Memory B cell (primary cell): ENCODE measurements around the gene ZNF518B.

ENCODE experiments used
- ATAC-seq: fragments of 150-1000 bp; cut with Tn5 transposase; 2 replicates; pipeline ENCODE4 v1.10.0; 2021; ENCODE audit warnings: low read depth, mild to moderate bottlenecking, moderate library complexity
- DNase-seq, 2 donors: peaks; one replicate each; pipeline ENCODE4 v3.0.0; 2022; ENCODE audit warnings: low spot score in 2 of 2
- H3K27ac Mint-ChIP-seq: one replicate; pipeline ENCODE4 v1.8.0; 2022; ENCODE audit warnings: mild to moderate bottlenecking, moderate library complexity, mixed read lengths
- H3K27me3 Mint-ChIP-seq: one replicate; pipeline ENCODE4 v1.8.0; 2022; ENCODE audit warnings: mixed read lengths
- H3K36me3 Mint-ChIP-seq: one replicate; pipeline ENCODE4 v1.8.0; 2022; ENCODE audit warnings: mild to moderate bottlenecking, mixed read lengths
- H3K4me1 Mint-ChIP-seq: one replicate; pipeline ENCODE4 v1.8.0; 2022; ENCODE audit warnings: mixed read lengths
- H3K4me3 Mint-ChIP-seq: one replicate; pipeline ENCODE4 v1.8.0; 2022; ENCODE audit warnings: mild to moderate bottlenecking, moderate library complexity, mixed read lengths
- H3K9me3 Mint-ChIP-seq: one replicate; pipeline ENCODE4 v1.8.0; 2022; ENCODE audit warnings: mixed read lengths

ZNF518B gene

DNA sequence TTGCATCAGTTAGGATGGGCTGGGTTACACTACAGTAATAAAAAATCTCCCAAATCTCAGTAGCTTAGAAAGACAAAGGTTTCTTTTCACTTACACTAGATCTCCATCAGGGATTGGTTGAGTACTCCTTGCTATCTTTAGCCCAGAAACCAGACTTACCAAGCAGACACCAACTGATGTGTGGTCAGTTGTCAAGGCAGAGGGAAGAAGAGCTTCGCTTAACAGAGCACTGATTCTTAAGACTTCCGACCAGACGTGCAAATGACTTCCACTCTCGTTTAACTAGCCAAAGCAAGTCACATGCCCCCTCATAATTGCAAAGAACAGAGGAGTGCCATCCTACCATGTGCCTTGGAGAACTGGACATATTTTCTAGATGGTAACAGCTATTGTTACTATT lies 5.7 kb upstream of the ZNF518B start:
- H3K4me1 Mint-ChIP-seq = peaks cover 6% of the 10 kb centered on the region
- no peak overlapping the region for H3K4me3 Mint-ChIP-seq
- peaks cover 5% of the 10 kb centered on the region for H3K36me3 Mint-ChIP-seq
- H3K9me3 Mint-ChIP-seq = peaks cover 4% of the 10 kb centered on the region
- no peak overlapping the region for H3K27ac Mint-ChIP-seq
- DNase-seq (no peak), ATAC-seq (no peak)
- peaks cover 28% of the 10 kb centered on the region for H3K27me3 Mint-ChIP-seq

DNA sequence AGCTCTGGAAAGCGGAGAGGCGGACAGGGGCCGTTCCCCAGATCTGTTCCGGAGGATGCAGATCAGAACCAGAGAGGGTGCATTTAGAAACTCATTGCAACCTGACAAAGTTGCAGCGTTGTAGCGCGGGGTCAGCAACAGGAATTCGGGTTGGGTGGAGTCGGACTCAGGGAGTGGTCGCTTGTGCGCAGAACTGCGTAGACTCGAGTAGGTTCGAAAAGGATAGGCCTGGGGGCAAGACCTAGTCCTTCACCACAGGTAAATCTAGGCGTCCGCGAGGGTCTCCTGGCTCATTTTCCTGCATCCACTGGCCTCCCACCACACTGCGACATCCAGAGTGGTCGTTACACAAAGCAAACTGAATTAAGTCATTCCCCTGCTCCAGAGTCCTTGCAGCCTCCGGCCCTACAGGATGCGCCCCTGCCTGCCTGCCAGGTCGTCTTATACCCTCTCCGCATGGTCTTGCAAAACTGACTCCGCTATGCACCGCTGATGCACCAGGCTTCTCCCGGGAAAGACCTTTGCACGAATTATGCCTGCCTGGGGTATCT lies 4.7 kb upstream of the ZNF518B start:
- Mint-ChIP-seq H3K4me1 (peaks cover 11% of the 10 kb centered on the region), H3K4me3 (peak overlapping the region; percentile 71), H3K36me3 (peaks cover 5% of the 10 kb centered on the region), H3K9me3 (peaks cover 4% of the 10 kb centered on the region), H3K27me3 (peaks cover 25% of the 10 kb centered on the region), H3K27ac (no peak overlapping the region)
- no peak for DNase-seq
- no peak for ATAC-seq

DNA sequence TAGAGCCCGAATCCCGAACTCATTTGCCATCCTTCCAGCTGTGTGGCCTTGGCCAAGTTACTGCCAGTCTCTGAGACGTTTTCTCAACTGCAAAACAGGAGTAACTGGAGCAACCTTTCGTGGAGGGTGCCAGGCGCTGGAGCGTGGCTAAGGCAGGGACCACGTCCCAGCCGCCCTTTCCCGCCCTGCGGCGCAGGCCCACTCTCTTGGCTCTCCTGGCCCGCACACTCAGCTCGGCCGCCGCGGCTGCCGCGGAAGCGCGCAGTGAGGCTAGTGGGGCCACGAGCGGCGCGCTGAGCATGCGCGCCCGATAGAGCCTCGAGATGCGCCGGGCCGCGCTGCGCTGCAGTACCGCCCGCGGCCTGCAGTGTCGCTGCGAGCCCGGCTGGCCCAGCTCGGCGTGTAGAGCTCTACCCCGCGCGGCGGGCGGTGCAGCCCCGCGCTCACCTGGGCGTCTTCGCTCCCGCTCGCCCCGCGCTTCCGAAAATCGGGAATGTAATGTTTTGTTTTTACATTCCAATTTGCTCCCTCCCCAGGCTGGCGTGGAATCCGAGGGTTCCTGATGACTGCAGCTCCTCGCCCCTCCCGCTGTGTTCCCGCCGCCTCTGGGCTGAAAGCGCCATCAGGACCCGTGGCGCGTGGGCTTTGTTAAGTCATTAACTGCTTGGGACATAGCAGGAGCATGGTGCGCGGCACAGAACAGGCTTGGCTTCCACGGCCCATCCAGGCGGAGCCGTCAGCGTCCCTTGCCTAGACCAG lies 4.0 kb upstream of the ZNF518B start:
- Mint-ChIP-seq H3K4me1 (peaks cover 13% of the 10 kb centered on the region), H3K4me3 (peak overlapping the region; percentile 71), H3K27ac (no peak overlapping the region), H3K9me3 (peaks cover 4% of the 10 kb centered on the region), H3K36me3 (peaks cover 5% of the 10 kb centered on the region), H3K27me3 (peaks cover 25% of the 10 kb centered on the region)
- DNase-seq (peak; percentile 81 to 84), ATAC-seq (peak; percentile 67)

DNA sequence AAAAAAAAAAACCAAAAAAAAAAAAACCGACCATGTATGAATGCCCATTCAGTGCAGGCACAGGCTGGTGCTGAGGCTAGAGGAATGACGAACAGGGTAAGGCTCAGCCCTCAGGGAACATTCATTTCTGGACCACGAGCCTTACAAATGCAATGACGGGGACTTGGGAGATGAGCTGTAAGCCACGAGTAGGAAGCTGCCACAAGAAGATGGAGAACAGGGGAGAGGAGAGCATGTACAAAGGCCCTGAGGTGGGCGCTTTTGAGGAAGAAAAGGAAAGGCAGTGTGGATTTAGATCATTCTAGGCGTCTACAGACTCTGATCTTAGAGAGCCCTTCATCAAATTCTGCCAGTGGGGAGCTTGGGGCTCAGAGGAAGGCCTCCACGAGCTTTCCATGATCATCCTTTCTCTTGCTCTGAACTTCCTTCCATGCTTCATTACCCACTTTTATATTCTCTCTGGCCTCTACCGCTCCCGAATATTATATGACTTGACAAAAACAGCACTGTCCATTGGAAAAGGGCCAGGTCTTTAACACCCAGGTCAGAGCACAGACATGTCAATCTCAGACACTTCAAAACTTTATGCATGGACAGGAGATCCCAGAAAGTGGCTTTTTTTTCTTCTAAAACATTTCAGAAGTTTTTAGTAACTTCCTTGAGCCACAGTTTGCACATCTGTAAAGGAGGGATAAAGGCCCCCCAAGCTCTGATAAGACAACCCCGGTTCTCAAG lies 3.3 kb upstream of the ZNF518B start:
- Mint-ChIP-seq H3K4me1 (peaks cover 14% of the 10 kb centered on the region), H3K4me3 (peak overlapping the region; percentile 59), H3K9me3 (peaks cover 4% of the 10 kb centered on the region), H3K27me3 (peaks cover 25% of the 10 kb centered on the region), H3K27ac (no peak overlapping the region), H3K36me3 (peaks cover 5% of the 10 kb centered on the region)
- no peak for ATAC-seq
- no peak for DNase-seq

DNA sequence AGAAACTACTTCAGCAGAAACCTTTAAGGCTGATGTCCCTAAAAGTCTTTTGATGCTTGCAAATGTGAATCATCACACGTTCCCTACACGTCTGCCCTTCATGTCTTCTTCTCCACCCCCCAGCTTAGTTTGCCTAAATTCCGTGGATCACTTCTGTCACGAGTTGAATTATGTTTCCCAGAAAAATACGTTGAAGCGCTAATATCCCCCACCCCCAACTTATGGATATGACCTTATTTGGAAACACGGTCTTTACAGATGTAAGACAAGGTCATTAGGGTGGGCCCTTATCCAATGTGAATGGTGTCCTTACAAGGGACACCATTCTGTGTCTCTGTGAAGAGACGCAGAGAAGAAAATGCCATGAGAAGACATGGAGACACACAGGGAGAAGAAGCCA lies 2.1 kb upstream of the ZNF518B start:
- ATAC-seq (no peak), DNase-seq (no peak)
- H3K4me1 Mint-ChIP-seq = peaks cover 17% of the 10 kb centered on the region
- H3K27ac Mint-ChIP-seq = no peak overlapping the region
- peaks cover 11% of the 10 kb centered on the region for H3K36me3 Mint-ChIP-seq
- peaks cover 19% of the 10 kb centered on the region for H3K27me3 Mint-ChIP-seq
- H3K4me3 Mint-ChIP-seq = no peak overlapping the region
- peaks cover 2% of the 10 kb centered on the region for H3K9me3 Mint-ChIP-seq

DNA sequence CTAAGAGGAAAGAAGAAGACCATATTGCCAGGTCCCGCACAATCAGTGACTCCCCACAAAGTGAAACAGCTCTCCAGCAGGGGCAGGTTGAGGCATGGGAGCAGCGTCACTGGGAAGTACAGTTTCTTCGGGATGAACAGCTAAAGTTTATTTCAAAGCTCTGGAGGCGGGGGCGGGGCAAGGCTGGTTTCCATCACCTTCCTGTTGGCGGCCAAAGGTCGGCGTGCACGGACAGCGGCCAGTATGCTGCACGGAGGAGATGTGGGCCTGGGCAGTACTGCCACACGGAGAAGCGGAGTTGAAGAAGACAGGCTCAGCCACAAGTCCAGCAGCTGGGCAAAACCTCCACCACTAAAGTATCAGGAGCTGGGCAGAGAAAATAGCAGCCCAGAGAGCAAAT lies 951 bp upstream of the ZNF518B start:
- no peak overlapping the region for H3K4me3 Mint-ChIP-seq
- H3K27me3 Mint-ChIP-seq = peaks cover 15% of the 10 kb centered on the region
- no peak for ATAC-seq
- DNase-seq = no peak
- peak overlapping the region; percentile 24 for H3K27ac Mint-ChIP-seq
- peaks cover 17% of the 10 kb centered on the region for H3K36me3 Mint-ChIP-seq
- H3K9me3 Mint-ChIP-seq = peaks cover 2% of the 10 kb centered on the region
- H3K4me1 Mint-ChIP-seq = peaks cover 22% of the 10 kb centered on the region

DNA sequence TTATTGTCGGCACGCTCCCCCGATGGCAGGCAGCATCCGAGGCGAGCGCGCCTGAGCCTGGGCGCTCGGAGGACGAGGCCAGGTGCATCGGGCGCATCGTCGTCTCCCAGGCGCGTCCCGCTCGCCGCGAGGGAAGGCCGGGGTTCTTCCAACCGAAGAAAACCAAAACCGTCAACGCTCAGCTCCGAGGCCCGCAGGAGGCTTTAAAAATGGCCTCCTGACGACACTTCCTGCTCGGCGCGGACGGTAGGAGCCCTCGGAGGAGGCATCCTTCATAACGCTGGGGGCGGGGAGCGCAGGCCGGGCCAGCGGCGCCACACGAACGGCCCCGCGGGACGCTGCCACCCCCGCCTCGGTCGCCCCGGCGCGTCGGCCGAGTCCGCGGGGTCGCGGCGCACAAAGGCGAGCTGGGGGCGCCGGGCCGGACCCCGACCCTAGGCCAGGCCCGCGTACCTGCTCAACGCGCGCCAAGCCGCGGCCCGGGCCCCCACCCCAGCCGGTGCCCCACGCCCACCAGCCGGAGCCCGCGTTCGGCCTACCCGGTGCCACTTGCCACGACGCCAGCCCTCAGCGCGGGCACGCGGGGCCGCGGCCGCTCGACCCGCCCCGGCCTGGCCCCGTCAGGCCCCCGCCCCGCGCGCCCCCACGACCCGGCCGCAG lies 501 bp downstream of the ZNF518B start:
- peak overlapping the region; percentile 93 for H3K27ac Mint-ChIP-seq
- H3K9me3 Mint-ChIP-seq = peaks cover 1% of the 10 kb centered on the region
- peaks cover 7% of the 10 kb centered on the region for H3K27me3 Mint-ChIP-seq
- peaks cover 22% of the 10 kb centered on the region for H3K4me1 Mint-ChIP-seq
- peaks cover 25% of the 10 kb centered on the region for H3K36me3 Mint-ChIP-seq
- ATAC-seq (peak; percentile 59), DNase-seq (peak in 1 of 2 donors; percentile 49)
- H3K4me3 Mint-ChIP-seq = peak overlapping the region; percentile 92

DNA sequence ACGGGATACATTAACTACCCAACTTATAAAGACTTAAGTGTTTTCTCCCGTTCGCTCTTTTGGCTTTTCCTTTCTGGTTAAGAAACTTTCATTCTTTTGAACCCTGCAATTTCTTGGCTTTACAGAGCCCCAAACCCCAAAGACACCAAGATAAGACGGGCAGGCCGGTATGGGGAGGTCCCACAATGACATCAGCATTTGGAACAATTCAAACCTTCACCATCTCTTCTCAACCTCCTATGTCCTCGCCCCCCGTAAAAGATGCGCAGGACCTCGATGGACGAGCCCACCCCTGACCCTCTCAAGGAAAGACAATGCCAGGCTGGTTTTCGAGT lies 999 bp downstream of the ZNF518B start:
- Mint-ChIP-seq H3K27ac (peak overlapping the region; percentile 93), H3K36me3 (peaks cover 27% of the 10 kb centered on the region), H3K4me1 (peaks cover 21% of the 10 kb centered on the region), H3K4me3 (peak overlapping the region; percentile 92), H3K9me3 (peaks cover 1% of the 10 kb centered on the region), H3K27me3 (peaks cover 7% of the 10 kb centered on the region)
- DNase-seq (no peak), ATAC-seq (no peak)

DNA sequence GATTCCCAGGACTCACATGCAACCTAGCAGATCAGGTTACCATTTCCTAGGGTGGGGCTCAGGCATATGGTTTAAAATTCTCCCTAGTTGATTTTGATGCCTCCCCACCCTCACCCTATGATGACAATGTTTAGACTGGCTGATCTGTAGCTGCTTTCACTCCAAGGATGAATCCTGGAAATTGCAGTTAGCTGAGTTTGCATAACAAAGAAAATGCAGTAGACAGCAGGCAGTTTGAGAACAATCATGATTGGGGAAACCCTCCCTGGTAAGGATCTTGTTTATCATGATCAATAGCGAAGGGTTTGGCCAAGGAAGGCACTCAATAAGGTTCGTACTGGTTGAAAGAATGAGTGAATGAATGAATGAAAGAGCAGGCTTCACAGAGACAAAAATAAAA lies 2.1 kb downstream of the ZNF518B start:
- peaks cover 31% of the 10 kb centered on the region for H3K36me3 Mint-ChIP-seq
- no peak for ATAC-seq

DNA sequence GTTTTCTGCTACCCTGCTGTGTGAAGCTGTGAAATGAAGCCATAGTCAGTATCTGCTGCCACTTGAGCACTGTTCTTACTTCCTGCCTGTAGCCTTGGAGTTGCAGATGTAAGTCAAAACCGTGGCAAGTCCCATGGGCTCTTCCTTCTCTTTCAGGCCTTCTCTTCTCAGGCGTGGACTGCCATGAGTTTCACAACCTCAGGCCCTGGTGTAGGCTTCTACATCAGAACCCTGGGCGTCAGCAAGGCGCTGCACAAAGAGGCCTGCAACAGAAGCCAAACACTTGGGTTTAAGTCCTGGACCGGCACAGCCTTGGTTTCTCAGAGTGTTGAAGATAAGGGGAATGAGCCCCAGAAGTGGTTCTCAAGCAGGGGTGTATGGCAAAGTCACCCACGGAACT lies 2.5 kb downstream of the ZNF518B start:
- Mint-ChIP-seq H3K36me3 (peaks cover 35% of the 10 kb centered on the region), H3K9me3 (peaks cover 1% of the 10 kb centered on the region), H3K4me3 (no peak overlapping the region), H3K27me3 (peaks cover 3% of the 10 kb centered on the region), H3K27ac (no peak overlapping the region), H3K4me1 (peaks cover 19% of the 10 kb centered on the region)
- ATAC-seq = no peak
- DNase-seq = no peak

More for the DNA sequence above, 2.1 kb downstream of the ZNF518B start:
- no peak for DNase-seq
- H3K27me3 Mint-ChIP-seq = peaks cover 3% of the 10 kb centered on the region
- peak overlapping the region; percentile 18 for H3K4me3 Mint-ChIP-seq
- H3K4me1 Mint-ChIP-seq = peaks cover 19% of the 10 kb centered on the region
- no peak overlapping the region for H3K27ac Mint-ChIP-seq
- H3K9me3 Mint-ChIP-seq = peaks cover 1% of the 10 kb centered on the region

DNA sequence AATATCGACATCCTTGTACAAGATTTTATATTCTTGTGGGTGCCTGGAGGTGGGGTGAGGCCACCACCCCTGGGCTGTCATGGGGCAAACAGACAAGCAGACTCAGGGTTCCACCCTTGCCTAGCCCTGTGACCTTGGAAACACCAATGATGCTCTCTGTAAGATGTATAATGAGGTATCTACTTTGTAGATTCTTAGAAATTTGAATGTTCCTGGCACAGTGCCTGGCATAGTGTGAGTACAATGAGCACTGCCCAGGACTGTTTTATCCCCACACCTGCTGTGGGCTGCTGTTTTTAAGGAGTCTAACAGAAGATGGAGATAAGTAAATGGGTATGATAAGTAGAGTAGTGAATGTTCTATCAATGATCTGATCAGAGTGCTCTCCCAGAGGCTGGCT lies 3.1 kb downstream of the ZNF518B start:
- H3K9me3 Mint-ChIP-seq = peaks cover 1% of the 10 kb centered on the region
- DNase-seq = no peak
- no peaks in the 10 kb centered on the region for H3K27me3 Mint-ChIP-seq
- no peak for ATAC-seq
- no peak overlapping the region for H3K4me3 Mint-ChIP-seq
- H3K27ac Mint-ChIP-seq = no peak overlapping the region
- peaks cover 39% of the 10 kb centered on the region for H3K36me3 Mint-ChIP-seq
- H3K4me1 Mint-ChIP-seq = peaks cover 21% of the 10 kb centered on the region

DNA sequence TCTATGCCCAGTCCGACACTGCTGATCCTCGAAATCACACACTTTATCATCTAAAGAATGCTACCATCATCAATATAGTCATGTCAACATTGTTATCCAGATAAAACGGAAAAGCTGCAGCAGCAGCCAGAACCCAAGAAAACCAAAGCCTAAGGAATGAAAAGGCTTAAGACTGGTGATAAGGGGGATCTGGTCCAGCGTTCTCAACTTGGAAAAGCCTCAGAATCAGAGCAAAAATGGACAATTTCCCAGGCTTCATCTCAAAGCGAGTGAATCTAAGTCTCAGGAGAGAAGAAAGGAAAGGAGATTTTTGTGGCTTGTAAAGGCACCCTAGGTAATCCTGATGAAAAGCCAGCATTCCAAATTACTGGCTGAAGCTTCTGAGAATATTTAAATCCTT lies 8.2 kb downstream of the ZNF518B start:
- H3K27ac Mint-ChIP-seq = no peak overlapping the region
- H3K36me3 Mint-ChIP-seq = peaks cover 71% of the 10 kb centered on the region
- DNase-seq = no peak
- no peaks in the 10 kb centered on the region for H3K27me3 Mint-ChIP-seq
- no peak for ATAC-seq
- peaks cover 9% of the 10 kb centered on the region for H3K4me1 Mint-ChIP-seq
- H3K4me3 Mint-ChIP-seq = no peak overlapping the region
- H3K9me3 Mint-ChIP-seq = peaks cover 7% of the 10 kb centered on the region

DNA sequence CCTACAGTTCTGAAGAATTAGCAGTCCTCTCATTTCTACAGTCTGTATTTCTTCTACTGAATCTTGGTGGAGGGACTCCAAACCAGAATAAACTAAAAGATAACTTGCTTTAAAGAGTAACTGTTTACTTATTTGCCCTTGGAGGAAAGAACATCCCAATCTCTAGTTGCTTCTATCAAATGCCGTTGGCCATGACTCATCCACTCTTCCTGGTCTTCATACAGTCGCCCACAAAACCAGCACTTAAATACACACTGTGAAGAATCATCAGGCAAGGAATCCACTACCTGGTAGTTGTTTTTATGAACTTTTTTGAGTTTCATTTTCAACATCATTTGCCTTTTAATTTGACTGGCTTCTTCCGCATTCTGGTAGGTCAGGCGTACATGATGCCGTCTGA lies 14.2 kb downstream of the ZNF518B start:
- Mint-ChIP-seq H3K4me1 (peaks cover 7% of the 10 kb centered on the region), H3K27me3 (no peaks in the 10 kb centered on the region), H3K36me3 (peaks cover 55% of the 10 kb centered on the region), H3K4me3 (no peak overlapping the region), H3K27ac (no peak overlapping the region), H3K9me3 (peaks cover 13% of the 10 kb centered on the region)
- ATAC-seq (no peak), DNase-seq (no peak)

DNA sequence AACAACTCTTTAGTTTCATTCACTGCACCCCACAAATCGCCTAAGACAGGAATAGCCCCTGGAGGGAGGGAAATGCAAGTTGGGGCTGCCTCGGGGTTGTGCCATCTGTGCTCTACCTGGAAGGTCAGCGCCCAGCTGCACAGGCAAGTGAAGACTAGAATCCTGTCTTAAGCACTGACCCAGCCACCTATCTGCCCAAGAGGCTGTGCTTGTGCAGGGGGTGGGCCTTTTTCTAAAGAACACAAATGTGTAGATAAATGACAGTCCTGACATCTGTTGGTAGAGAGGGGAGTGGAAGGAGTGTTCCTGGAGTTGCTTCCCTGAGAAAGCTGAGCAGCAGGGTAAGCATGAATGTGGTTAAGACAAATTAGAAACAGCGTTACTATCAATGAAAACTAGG lies 15.7 kb downstream of the ZNF518B start:
- no peak for DNase-seq
- ATAC-seq = no peak
- no peak overlapping the region for H3K4me3 Mint-ChIP-seq
- H3K27me3 Mint-ChIP-seq = no peaks in the 10 kb centered on the region
- H3K36me3 Mint-ChIP-seq = peaks cover 46% of the 10 kb centered on the region
- peaks cover 2% of the 10 kb centered on the region for H3K4me1 Mint-ChIP-seq
- H3K27ac Mint-ChIP-seq = no peak overlapping the region
- peaks cover 8% of the 10 kb centered on the region for H3K9me3 Mint-ChIP-seq
